ENCODE measurements around the gene GDF10.

GRCh38 chr10:47307381-47307780 is 7.4 kb downstream of the GDF10 start:
- TF ChIP-seq CTCF (conservative IDR thresholded peaks at IDR 0.05; ENCODE audit: low read length) (no peak), EZH2phosphoT487 (IDR thresholded peaks at IDR 0.05; ENCODE audit: borderline replicate concordance) (no peak)
